Urothelium cell line (cell line): ENCODE results near the gene FARSA.
"Not testable (repeated sequence)": the region's sequence is repeated elsewhere in the genome, so short reads cannot be mapped to it uniquely, and the experiment has no call there.

Source experiments
- DNase-seq: peaks from one replicate; pipeline ENCODE4 v3.0.0; 2011; ENCODE audit warnings: low spot score, mixed read lengths
- FAIRE-seq: peaks from 2 replicates; lab custom pipeline; 2011; peaks lifted over from hg19 to GRCh38; lab: Jason Lieb, UNC

FARSA gene

DNA sequence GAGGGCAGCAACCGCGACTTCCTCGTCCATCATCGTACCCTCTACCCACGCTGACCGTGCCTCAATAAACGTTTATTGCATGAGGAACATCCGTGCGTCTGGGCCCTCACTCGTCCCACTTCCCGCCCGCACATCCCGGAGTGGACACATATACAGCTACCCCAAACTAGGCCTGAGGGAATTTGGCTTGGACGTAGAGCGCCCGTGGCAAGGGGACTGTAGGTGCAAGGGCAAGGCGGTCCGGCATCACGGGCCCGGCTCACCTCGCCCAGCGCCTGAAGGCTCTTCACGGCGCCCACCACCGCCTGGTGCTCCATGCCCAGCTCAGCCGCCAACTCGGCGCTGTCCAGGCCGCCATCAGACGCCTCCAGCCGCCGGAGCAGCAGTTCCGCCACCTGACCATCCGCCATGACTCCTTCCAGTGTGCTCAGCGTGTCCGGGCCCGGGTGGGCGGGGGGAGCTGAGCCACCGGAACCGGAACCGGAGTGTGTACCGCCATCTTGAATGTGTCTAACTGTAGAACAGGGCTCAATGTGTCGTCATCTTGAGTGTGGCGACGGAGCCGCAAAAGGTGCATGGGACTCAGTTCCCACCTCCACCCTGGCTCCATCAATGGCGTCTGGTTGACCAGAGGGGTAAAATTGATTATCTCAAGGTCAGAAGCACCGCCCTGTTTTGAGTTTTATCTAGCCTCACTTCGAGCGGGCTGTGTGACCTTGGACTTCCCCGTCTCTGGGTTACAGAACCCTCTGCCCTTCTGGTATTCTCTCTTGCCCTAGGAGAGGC is at the start of gene FARSA:
Gene FARSA, minus strand, starts transcription at position 425 of the 786 bp plus-strand sequence. Its CDS starts 15 bp downstream, at position 410.
- DNase-seq (peak; percentile 83), FAIRE-seq (no peak)

DNA sequence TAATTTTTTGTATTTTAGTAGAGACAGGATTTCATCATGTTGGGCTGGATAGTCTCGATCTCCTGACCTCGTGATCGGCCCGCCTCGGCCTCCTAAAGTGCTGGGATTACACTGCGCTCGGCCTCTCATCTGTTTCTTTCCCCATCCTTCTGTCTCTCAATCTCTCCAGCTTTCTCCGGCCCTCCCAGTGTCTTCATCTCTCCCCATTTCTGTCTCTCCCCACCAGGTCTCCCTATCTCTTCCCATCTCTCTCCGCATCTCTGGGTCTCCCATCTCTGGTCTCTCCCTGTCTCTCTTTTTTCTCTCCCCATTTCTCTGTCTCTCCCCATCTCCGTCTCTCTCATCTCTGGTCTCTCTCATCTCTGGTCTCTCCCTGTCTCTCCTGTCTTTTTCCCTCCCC is 49.6 kb upstream of the FARSA start:
- DNase-seq = no peak
- FAIRE-seq = no peak

DNA sequence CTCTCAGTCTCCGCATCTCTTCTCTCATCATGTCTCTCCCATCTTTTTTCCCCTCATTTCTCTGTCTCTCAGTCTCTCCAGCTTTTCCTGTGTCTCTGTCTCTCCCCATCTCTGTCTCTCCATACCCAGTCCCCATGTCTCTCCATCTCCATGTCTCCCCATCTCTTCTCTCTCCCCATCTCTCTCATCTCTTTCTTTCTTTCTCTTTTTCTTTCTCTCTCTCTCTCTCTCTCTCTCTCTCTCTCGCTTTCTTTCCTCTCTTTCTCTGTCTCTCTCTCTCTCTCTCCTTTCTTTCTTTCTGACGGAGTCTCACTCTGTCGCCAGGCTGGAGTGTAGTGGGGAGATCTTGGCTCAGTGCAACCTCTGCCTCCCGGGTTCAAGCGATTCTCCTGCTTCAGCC is 49.1 kb upstream of the FARSA start:
- FAIRE-seq (no peak), DNase-seq (no peak)

DNA sequence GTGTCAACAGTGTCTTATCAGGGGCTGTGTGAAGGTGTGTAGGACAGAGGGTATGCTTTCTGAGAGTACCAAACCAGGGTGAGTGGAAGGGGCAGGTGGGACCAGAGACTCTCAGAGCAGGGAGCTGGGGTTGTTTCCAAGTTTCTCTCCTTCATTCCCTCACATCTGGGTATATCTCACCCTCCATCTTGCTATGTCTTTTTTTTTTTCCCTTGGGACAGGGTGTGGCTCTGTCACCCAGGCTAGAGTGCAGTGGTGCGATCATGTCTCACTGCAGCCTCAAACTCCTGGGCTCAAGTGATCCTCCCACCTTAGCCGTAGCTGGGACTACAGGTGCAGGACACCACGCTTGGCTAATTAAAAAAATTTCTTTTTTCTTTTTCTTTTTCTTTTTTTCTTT is 46.5 kb upstream of the FARSA start:
- DNase-seq (no peak), FAIRE-seq (no peak)

DNA sequence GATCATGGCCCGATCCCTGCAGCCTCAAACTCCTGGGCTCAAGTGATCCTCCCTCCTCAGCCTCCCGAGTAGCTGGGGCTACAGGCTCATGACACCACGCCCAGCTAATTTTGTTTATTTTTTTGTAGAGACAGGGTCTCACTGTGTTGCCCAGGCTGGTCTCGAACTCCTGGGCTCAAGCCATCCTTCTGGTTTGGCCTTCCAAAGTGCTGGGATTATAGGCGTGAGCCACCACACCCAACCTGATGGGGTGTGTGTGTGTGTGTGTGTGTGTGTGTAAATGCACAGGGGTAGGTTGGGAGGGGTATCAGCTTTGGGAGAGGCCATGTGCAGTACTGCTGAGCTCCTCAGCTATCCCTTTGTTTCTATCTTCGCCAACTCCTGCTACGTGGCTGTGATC is 42.6 kb upstream of the FARSA start:
- DNase-seq, FAIRE-seq: not testable (repeated sequence)

- no peak for FAIRE-seq
- no peak for DNase-seq
These were observed 41.8 kb upstream of the FARSA start for GRCh38 chr19:12975221-12975741.

DNA sequence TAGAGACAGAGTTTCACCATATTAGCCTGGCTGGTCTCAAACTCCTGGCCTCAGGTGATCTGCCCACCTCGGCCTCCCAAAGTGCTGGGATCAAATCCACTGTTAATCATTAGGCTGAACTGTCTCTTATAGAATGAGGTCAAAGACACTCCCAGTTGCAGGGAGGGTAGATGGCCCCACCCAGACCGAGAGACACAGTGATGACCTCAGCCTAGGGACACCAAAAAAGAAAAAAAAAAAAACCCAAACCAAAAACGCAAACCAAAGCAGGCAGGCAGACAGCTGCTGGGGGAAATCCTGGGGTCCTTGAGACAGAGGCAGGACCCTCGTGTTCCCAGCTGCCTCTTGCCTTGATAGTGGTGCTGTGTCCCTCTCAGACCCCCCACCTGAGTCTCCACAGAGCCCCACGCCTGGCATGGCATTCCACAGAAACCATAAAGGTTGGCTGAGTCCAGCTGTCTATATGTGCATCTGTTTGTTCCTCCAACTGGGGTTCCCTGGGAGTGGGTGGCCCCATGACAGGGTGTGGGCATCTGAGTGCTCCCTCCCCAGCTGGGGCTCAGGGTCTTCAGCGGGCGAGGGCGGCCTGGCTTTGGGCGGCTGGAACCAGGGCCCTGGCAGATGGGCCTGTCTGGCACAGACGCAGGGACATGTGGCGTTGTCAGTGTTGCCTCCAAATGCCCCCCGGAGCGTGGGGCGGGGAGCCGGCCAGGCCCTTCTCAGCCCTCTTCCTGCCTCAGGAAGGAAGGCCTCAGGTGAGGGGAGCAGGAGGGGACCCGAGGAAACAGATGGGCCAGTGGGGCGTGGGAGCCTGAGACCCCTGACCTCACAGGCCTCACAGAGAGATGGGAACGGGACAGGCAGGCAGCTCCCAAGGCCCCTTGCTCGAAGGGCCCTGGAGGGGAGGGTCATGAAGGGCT is 41.0 kb upstream of the FARSA start:
- DNase-seq (no peak), FAIRE-seq (no peak)

- FAIRE-seq = no peak
These were observed 39.7 kb upstream of the FARSA start for GRCh38 chr19:12973236-12973635.

DNA sequence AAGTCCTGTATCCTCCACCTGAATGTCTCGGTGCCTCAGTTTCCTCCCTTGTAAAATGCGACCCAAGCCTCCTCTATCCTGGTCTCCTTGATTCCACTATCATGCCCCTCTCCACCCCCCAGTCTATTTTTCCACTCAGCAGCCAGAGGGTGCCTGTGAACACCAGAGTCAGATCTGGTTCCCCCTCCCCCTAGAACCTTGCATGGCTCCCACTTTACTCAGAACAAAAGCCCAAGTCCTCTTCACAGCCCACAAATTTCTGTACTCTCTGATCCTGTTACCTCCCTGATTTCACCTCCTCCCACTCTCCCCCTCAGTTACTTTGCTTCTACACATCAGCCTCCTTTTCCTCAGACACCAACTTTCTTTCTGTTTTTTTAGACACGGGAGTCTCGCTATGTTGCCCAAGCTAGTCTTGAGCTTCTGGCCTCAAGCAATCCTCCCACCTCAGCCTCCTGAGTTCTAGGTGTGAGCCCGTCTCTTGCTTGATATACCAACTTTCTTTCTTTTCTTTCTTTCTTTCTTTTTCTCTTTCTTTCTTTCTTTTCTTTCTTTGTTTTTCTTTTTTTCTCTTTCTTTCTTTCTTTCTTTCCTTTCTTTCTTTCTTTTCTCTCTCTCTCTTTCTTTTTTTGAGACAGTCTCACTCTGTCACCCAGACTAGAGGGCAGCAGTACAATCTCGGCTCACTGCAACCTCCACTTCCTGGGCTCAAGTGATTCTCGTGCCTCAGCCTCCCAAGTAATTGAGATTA is 36.7 kb upstream of the FARSA start:
- DNase-seq (no peak), FAIRE-seq (no peak)

More at GRCh38 chr19:12973236-12973635, 39.7 kb upstream of the FARSA start:
- DNase-seq = no peak

DNA sequence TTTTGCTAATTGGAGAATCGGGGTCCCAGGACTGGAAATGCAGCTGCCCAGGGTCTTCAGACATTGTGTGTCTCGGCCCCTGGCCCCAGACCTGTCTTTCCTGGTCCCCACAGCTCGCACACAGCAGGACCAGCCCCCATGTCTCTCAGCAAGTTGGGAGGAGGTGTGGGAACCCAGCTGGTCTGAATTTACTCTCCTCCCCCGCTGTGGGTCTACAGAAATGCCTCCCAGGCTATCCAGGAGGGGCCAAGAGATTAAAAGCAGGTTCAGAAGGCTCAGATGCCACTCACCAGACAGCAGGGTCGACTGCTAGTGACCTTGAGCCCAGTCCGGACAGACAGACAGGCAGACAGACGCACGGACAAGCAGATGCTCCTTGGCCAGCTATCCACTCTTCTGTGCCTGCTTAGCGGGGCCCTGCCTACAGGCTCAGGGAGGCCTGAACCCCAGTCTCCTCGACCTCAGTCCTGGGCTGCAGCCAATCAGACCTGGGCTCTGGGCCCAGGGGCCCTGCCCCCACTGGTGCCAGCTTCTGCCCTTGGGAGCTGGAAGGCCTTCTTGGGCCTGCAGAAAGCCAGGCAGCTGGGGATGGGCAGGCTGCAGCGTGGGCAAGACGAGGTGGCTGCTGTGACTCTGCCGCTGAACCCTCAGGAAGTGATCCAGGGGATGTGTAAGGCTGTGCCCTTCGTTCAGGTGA is 35.9 kb upstream of the FARSA start, which contains the start of gene DAND5:
Gene DAND5, plus strand, starts transcription at position 285 of the 697 bp plus-strand sequence. Its CDS starts 85 bp downstream, at position 370.
- DNase-seq (no peak), FAIRE-seq (no peak)

DNA sequence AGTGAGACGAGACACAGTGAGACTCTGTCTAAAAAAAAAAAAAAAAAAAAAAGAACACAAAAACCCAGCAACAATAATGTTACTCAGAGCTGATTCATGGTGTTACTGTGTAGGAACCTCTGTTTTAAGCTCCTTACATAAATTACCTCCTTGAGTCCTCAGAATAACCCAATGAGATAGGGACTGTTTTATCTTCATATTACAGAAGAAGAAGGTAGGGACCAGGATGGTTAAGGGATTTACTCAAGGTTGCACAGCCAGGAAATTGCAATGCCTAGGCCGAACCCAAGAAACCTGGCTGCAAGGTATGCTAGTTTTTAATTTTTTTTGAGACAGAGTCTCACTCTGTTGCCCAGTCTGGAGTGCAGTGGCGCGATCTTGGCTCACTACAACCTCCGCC is 34.4 kb upstream of the FARSA start:
- no peak for DNase-seq
- no peak for FAIRE-seq

- FAIRE-seq (no peak), DNase-seq (no peak)
These were observed 32.3 kb upstream of the FARSA start for GRCh38 chr19:12965812-12966135.

DNA sequence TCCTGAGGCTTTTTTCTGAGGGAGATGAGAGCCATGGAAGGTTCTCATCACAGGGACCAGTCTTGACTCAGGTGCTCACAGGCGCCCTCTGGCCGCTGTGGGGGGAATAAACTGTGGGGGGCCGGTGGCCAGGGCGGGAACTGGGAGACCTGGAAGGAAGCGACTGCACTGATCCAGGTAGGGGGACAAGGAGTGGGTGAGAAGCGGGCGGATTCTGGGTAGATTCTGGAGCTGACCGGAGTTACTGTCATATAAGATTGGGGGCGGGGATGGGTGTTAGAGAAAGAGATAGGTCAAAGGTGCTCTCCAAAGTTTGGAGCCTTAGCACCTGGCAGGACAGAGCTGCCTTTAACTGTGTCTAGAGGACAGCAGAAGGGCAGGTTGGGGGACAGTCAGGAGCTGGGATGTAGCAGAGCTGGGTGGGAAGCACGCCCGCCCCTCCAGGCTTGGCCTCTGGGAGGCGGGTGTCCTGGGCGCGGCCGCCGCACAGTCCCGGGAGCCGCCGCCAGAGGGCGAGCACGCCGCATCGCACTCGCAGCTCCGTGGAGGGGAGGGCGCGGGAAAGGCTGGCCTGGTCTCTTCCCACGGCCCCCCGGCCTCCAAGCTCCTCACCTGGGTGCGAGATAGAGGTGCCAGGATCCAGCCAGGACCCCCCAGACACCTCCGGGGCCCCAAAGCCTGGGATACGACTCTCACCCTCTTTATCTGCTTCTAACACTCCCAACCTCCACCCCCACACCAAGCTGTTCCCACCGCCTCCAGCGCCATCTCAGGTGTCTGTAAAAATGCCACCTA is 31.7 kb upstream of the FARSA start:
- DNase-seq = peak; percentile 80

GRCh38 chr19:12959481-12959880 is 26.0 kb upstream of the FARSA start:
- FAIRE-seq (no peak), DNase-seq (no peak)

More for the DNA sequence above, 31.7 kb upstream of the FARSA start:
- FAIRE-seq = no peak

- not testable (repeated sequence) for DNase-seq, FAIRE-seq
These were observed 24.0 kb upstream of the FARSA start for GRCh38 chr19:12957389-12957952.

- DNase-seq (peak; percentile 80), FAIRE-seq (no peak)
These were observed 23.2 kb upstream of the FARSA start, which contains the start of gene GADD45GIP1 for GRCh38 chr19:12956446-12957388. Gene GADD45GIP1 (minus strand): TSS chr19:12957223. CDS start chr19:12957212, 11 bp downstream.

DNA sequence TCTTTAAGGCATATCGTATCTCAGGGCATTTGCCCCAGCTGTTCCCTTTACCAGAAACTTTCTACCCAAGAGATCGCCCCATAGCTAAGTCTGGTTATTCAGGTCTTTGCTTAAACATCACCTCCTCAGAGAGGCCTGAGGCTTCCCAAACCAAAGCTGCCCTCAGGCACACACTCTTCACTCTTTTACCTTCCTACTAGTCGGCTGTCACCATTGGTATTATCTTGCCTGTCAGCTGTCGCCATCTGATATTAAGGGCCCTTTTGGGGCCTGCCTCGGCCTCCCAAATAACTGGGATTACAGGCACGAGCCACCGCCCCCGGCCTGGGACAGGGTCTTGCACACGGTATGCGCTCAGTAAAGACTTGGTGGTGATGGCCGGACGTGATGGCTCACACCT is 22.5 kb upstream of the FARSA start:
- no peak for FAIRE-seq
- no peak for DNase-seq

GRCh38 chr19:12955575-12955974 is 22.1 kb upstream of the FARSA start:
- not testable (repeated sequence) for DNase-seq, FAIRE-seq
